Measurements from ENCODE around the gene WFDC6.

WFDC6 gene

GRCh38 chr20:45507011-45507820 lies 32.1 kb downstream of the WFDC6 start:
- H3K4me3 ChIP-seq (ENCODE audit: control insufficient read depth, low read depth, low read length): no peak overlapping the region
- TF ChIP-seq CTCF (IDR thresholded peaks at IDR 0.05; ENCODE audit: control insufficient read depth, insufficient read depth, low read depth, low read length, missing control alignments): no peak
- DNase-seq (ENCODE audit: low read depth): no peak

GRCh38 chr20:45506398-45506797 lies 32.9 kb downstream of the WFDC6 start:
- no peak for TF ChIP-seq CTCF (IDR thresholded peaks at IDR 0.05; ENCODE audit: control insufficient read depth, insufficient read depth, low read depth, low read length, missing control alignments)
- no peak for DNase-seq (ENCODE audit: low read depth)
- no peak overlapping the region for H3K4me3 ChIP-seq (ENCODE audit: control insufficient read depth, low read depth, low read length)

GRCh38 chr20:45503403-45503802 lies 35.9 kb downstream of the WFDC6 start:
- DNase-seq (ENCODE audit: low read depth): no peak
- no peak overlapping the region for H3K4me3 ChIP-seq (ENCODE audit: control insufficient read depth, low read depth, low read length)
- TF ChIP-seq CTCF (IDR thresholded peaks at IDR 0.05; ENCODE audit: control insufficient read depth, insufficient read depth, low read depth, low read length, missing control alignments): no peak

GRCh38 chr20:45502561-45502960 lies 36.7 kb downstream of the WFDC6 start:
- no peak for DNase-seq (ENCODE audit: low read depth)
- TF ChIP-seq CTCF (IDR thresholded peaks at IDR 0.05; ENCODE audit: control insufficient read depth, insufficient read depth, low read depth, low read length, missing control alignments): no peak
- H3K4me3 ChIP-seq (ENCODE audit: control insufficient read depth, low read depth, low read length): no peak overlapping the region

- TF ChIP-seq CTCF (IDR thresholded peaks at IDR 0.05; ENCODE audit: control insufficient read depth, insufficient read depth, low read depth, low read length, missing control alignments): no peak
- H3K4me3 ChIP-seq (ENCODE audit: control insufficient read depth, low read depth, low read length): no peak overlapping the region
- DNase-seq (ENCODE audit: low read depth): no peak
Observed at GRCh38 chr20:45501600-45501999, 37.7 kb downstream of the WFDC6 start.

- DNase-seq (ENCODE audit: low read depth): no peak
- TF ChIP-seq CTCF (IDR thresholded peaks at IDR 0.05; ENCODE audit: control insufficient read depth, insufficient read depth, low read depth, low read length, missing control alignments): no peak
- H3K4me3 ChIP-seq (ENCODE audit: control insufficient read depth, low read depth, low read length): no peak overlapping the region
Observed at GRCh38 chr20:45500022-45500421, 39.3 kb downstream of the WFDC6 start.
